ENCODE measurements around the gene PPM1F. TPM values are rescaled to one million over a fixed set of nuclear protein-coding genes. Genes with fewer than 3 reads are reported as not detected.
"Not testable (repeated sequence)": the region's sequence is repeated elsewhere in the genome, so short reads cannot be mapped to it uniquely, and the experiment has no call there.

PPM1F gene
- total RNA-seq, 1 experiment from 2014 or later, result 21.1 TPM

DNA sequence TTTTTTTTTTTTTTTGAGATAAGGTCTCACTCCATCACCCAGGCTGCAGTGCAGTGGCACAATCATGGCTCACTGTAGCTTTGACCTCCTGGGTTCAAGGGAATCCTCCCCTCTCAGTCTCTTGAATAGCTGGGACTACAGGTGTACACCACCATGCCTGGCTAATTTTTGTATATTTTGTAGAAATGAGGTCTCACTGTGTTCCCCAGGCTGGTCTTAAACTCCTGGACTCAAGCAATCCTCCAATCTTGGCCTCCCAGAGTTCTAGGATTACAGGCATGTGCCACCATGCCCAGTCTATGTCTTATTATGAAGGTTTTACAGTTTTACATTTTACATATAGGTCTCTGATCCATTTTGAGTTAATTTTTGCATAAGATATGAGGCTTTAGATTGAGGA is 64.8 kb downstream of the PPM1F start:
- no peak overlapping the region for H3K23ac ChIP-seq (ENCODE audit: insufficient read length, low read depth, low read length)
- H3K27ac ChIP-seq (ENCODE audit: insufficient read length, low read depth, low read length), result no peak overlapping the region
- no peaks in the 10 kb centered on the region for H3K27me3 ChIP-seq (ENCODE audit: insufficient read depth, low read length)
- no peak overlapping the region for H3K56ac ChIP-seq (ENCODE audit: insufficient read length, low read depth, low read length)
- H3K18ac ChIP-seq (ENCODE audit: insufficient read length, low read depth, low read length), result no peak overlapping the region
- no peak overlapping the region for H3K4ac ChIP-seq (ENCODE audit: low read depth, low read length)
- H3K9ac ChIP-seq (ENCODE audit: extremely low read depth, insufficient read length, low read length), result no peak overlapping the region
- no peak overlapping the region for H3T11ph ChIP-seq (ENCODE audit: low read length)
- Mint-ChIP-seq H3K27me3 (ENCODE audit: low read depth) (peaks cover 7% of the 10 kb centered on the region), H3K4me1 (no peaks in the 10 kb centered on the region), H3K4me3 (no peak overlapping the region), H3K27ac (no peak overlapping the region), H3K9me3 (peaks cover 3 to 6% of the 10 kb centered on the region in 2 experiments; a peak in 4 of 5 replicates), H3K36me3 (ENCODE audit: insufficient read depth in 1 of 3, low read depth in 3 of 3) (peaks cover 0 to 2% (median 0%) of the 10 kb centered on the region in 3 experiments; a peak in 1 of 7 replicates)
- H2BK12ac ChIP-seq (ENCODE audit: insufficient read length, low read depth, low read length), result no peak overlapping the region
- H4K20me1 ChIP-seq (ENCODE audit: control insufficient read depth, insufficient read depth, insufficient read length), result no peaks in the 10 kb centered on the region
- no peak overlapping the region for H3K14ac ChIP-seq (ENCODE audit: insufficient read depth, low read length)
- DNase-seq, result no peak
- no peak overlapping the region for H2AFZ ChIP-seq (ENCODE audit: low read length)
- no peak overlapping the region for H4K8ac ChIP-seq (replicated peaks; ENCODE audit: insufficient read length, low read depth, low read length)
- no peaks in the 10 kb centered on the region for H3K79me1 ChIP-seq (ENCODE audit: insufficient read depth, low read depth, low read length, poor library complexity, severe bottlenecking)
- H2AK5ac ChIP-seq (ENCODE audit: insufficient read length, low read length), result no peak overlapping the region
- no peaks in the 10 kb centered on the region for H3K79me2 ChIP-seq (ENCODE audit: insufficient read depth, low read length)
- H3K9me3 ChIP-seq (ENCODE audit: control insufficient read depth, low read depth, low read length), result no peaks in the 10 kb centered on the region
- H3K4me1 ChIP-seq (ENCODE audit: insufficient read depth, low read length), result no peaks in the 10 kb centered on the region
- H3K23me2 ChIP-seq (ENCODE audit: insufficient read length, low read depth, low read length, poor library complexity, severe bottlenecking), result no peaks in the 10 kb centered on the region
- H4K5ac ChIP-seq (ENCODE audit: insufficient read length, low read depth, low read length), result no peak overlapping the region
- no peak overlapping the region for H3K4me2 ChIP-seq (ENCODE audit: insufficient read depth, insufficient read length, low read length)
- no peak overlapping the region for H4K91ac ChIP-seq (ENCODE audit: insufficient read length, low read depth, low read length)
- H2BK20ac ChIP-seq (ENCODE audit: low read depth, low read length, poor library complexity, severe bottlenecking), result no peak overlapping the region
- no peak overlapping the region for H2BK120ac ChIP-seq (ENCODE audit: low read depth, low read length, poor library complexity, severe bottlenecking)
- no peak overlapping the region for H2BK15ac ChIP-seq (ENCODE audit: low read depth, low read length)
- TF ChIP-seq, protein P1, sequence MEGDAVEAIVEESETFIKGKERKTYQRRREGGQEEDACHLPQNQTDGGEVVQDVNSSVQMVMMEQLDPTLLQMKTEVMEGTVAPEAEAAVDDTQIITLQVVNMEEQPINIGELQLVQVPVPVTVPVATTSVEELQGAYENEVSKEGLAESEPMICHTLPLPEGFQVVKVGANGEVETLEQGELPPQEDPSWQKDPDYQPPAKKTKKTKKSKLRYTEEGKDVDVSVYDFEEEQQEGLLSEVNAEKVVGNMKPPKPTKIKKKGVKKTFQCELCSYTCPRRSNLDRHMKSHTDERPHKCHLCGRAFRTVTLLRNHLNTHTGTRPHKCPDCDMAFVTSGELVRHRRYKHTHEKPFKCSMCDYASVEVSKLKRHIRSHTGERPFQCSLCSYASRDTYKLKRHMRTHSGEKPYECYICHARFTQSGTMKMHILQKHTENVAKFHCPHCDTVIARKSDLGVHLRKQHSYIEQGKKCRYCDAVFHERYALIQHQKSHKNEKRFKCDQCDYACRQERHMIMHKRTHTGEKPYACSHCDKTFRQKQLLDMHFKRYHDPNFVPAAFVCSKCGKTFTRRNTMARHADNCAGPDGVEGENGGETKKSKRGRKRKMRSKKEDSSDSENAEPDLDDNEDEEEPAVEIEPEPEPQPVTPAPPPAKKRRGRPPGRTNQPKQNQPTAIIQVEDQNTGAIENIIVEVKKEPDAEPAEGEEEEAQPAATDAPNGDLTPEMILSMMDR (conservative IDR thresholded peaks at IDR 0.05), result no peak
- H2BK5ac ChIP-seq (ENCODE audit: insufficient read length, low read length), result no peak overlapping the region

DNA sequence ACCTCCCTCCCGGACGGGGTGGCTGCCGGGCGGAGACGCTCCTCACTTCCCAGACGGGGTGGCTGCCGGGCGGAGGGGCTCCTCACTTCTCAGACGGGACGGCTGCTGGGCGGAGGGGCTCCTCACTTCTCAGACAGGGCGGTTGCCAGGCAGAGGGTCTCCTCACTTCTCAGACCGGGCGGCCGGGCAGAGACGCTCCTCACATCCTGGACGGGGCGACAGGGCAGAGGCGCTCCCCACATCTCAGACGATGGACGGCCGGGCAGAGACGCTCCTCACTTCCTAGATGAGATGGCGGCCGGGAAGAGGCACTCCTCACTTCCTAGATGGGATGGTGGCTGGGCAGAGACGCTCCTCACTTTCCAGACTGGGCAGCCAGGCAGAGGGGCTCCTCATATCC is 68.7 kb downstream of the PPM1F start:
- H2BK12ac ChIP-seq (ENCODE audit: insufficient read length, low read depth, low read length); H3K4me1 ChIP-seq (ENCODE audit: insufficient read depth, low read length); H3K9me3 ChIP-seq (ENCODE audit: control insufficient read depth, low read depth, low read length); H3K79me1 ChIP-seq (ENCODE audit: insufficient read depth, low read depth, low read length, poor library complexity, severe bottlenecking); H3K27ac ChIP-seq (ENCODE audit: insufficient read length, low read depth, low read length); H3K27ac Mint-ChIP-seq; H2BK20ac ChIP-seq (ENCODE audit: low read depth, low read length, poor library complexity, severe bottlenecking); H3K9me3 Mint-ChIP-seq; H3K36me3 Mint-ChIP-seq (ENCODE audit: insufficient read depth in 1 of 3, low read depth in 3 of 3); H3K23me2 ChIP-seq (ENCODE audit: insufficient read length, low read depth, low read length, poor library complexity, severe bottlenecking); H4K20me1 ChIP-seq (ENCODE audit: control insufficient read depth, insufficient read depth, insufficient read length); H4K91ac ChIP-seq (ENCODE audit: insufficient read length, low read depth, low read length); H3K27me3 ChIP-seq (ENCODE audit: insufficient read depth, low read length); H3K9ac ChIP-seq (ENCODE audit: extremely low read depth, insufficient read length, low read length); H2BK5ac ChIP-seq (ENCODE audit: insufficient read length, low read length); H4K8ac ChIP-seq (replicated peaks; ENCODE audit: insufficient read length, low read depth, low read length); H2BK120ac ChIP-seq (ENCODE audit: low read depth, low read length, poor library complexity, severe bottlenecking); H3K23ac ChIP-seq (ENCODE audit: insufficient read length, low read depth, low read length); H3K4me1 Mint-ChIP-seq; H3K18ac ChIP-seq (ENCODE audit: insufficient read length, low read depth, low read length); H3K14ac ChIP-seq (ENCODE audit: insufficient read depth, low read length); H4K5ac ChIP-seq (ENCODE audit: insufficient read length, low read depth, low read length); H3K4me3 Mint-ChIP-seq; H3K4ac ChIP-seq (ENCODE audit: low read depth, low read length); H2BK15ac ChIP-seq (ENCODE audit: low read depth, low read length); H3K79me2 ChIP-seq (ENCODE audit: insufficient read depth, low read length); H2AFZ ChIP-seq (ENCODE audit: low read length); DNase-seq; H3K56ac ChIP-seq (ENCODE audit: insufficient read length, low read depth, low read length); H3T11ph ChIP-seq (ENCODE audit: low read length); H3K4me2 ChIP-seq (ENCODE audit: insufficient read depth, insufficient read length, low read length); H2AK5ac ChIP-seq (ENCODE audit: insufficient read length, low read length): not testable (repeated sequence)
- WGBS (ENCODE audit: extremely low coverage, insufficient read length, low lambda C conversion rate), result no CpG with 5 or more reads among the region's 26 CpGs
- H3K27me3 Mint-ChIP-seq (ENCODE audit: low read depth), result peaks cover 15% of the 10 kb centered on the region

Measured in H9 (cell line).